HepG2 (cell line): Measurements from ENCODE around the gene C5orf47. TPM values are rescaled to one million over a fixed set of nuclear protein-coding genes. Genes with fewer than 3 reads are reported as not detected.

Source experiments
- DPF2 ChIP-seq: sonication (generic); formaldehyde crosslinking; IDR thresholded peaks from 2 replicates; pipeline ENCODE4 v1.4.0; 2020; ENCODE audit warnings: mild to moderate bottlenecking, low read depth, missing genetic modification reagents, borderline replicate concordance
- MAZ ChIP-seq, 2 experiments: sonication (generic) in 1 of 2; formaldehyde crosslinking in 1 of 2; IDR thresholded peaks; 2 replicates each; pipeline versions ENCODE4 v1.5.0 to v1.6.1; 2012 to 2020; ENCODE audit warnings: low read depth in 2 of 2, mild to moderate bottlenecking in 2 of 2, borderline replicate concordance in 1 of 2, improper control_type of control experiment in 1 of 2, low read length in 1 of 2, missing genetic modification reagents in 1 of 2, moderate library complexity in 1 of 2
- NFE2L1 ChIP-seq: sonication (generic); formaldehyde crosslinking; IDR thresholded peaks from 2 replicates; pipeline ENCODE4 v1.4.0; 2020; ENCODE audit warnings: missing genetic modification reagents, mild to moderate bottlenecking, borderline replicate concordance
- NFE2L2 ChIP-seq: fragments of 150-350 bp; IDR thresholded peaks from 2 replicates; pipeline ENCODE4 v1.6.1; 2014; ENCODE audit warnings: low read length
- NPAS2 ChIP-seq: sonication (generic); formaldehyde crosslinking; IDR thresholded peaks from 2 replicates; pipeline ENCODE4 v1.8.0; 2022; ENCODE audit warnings: mild to moderate bottlenecking, missing genetic modification reagents, borderline replicate concordance
- SUZ12 ChIP-seq: fragments of 150-350 bp; IDR thresholded peaks from 2 replicates; pipeline ENCODE4 v1.6.1; 2014; ENCODE audit warnings: low read depth, low read length
- TCF7L2 ChIP-seq: IDR thresholded peaks from 2 replicates; pipeline ENCODE4 v1.6.1; 2011; ENCODE audit warnings: mild to moderate bottlenecking, low read depth, low read length, moderate library complexity
- YEATS4 ChIP-seq: sonication (generic); formaldehyde crosslinking; IDR thresholded peaks from 2 replicates; pipeline ENCODE4 v1.4.0; 2020; ENCODE audit warnings: missing genetic modification reagents, borderline replicate concordance
- ZFP82 ChIP-seq: sonication (generic); formaldehyde crosslinking; IDR thresholded peaks from 2 replicates; pipeline ENCODE4 v1.5.1; 2020; ENCODE audit warnings: mild to moderate bottlenecking, missing genetic modification reagents, borderline replicate concordance
- ZNF143 ChIP-seq: sonication (generic); formaldehyde crosslinking; IDR thresholded peaks from 2 replicates; pipeline ENCODE4 v1.4.0; 2020; ENCODE audit warnings: missing genetic modification reagents
- ZNF792 ChIP-seq: IDR thresholded peaks from 2 replicates; pipeline ENCODE4 v1.6.1; 2016
- ZNF816 ChIP-seq: sonication (generic); formaldehyde crosslinking; IDR thresholded peaks from 2 replicates; pipeline ENCODE4 v1.8.0; 2022; ENCODE audit warnings: missing genetic modification reagents, mild to moderate bottlenecking, borderline replicate concordance
- polyA plus RNA-seq, 8 experiments: library from polyadenylated mRNA; depleted of rRNA in 3 of 8; stranded (reverse) in 7 of 8; unstranded in 1 of 8; fragments of >200 nt; fragmentation: Illumina TruSeq in 4 of 8; extraction: Trizol in 4 of 8; gene quantifications; 2 replicates each; pipeline versions ENCODE4 v1.2.1 to v1.2.3, GENCODE V29; 2011 to 2016; ENCODE audit warnings: low read depth in 4 of 8, missing spikeins in 1 of 8, mixed read lengths in 1 of 8; ENCODE audit not compliant: insufficient read depth in 1 of 8
- total RNA-seq, 5 experiments: library from RNA; depleted of rRNA; stranded (reverse); fragments of >200 nt; fragmentation: Illumina TruSeq; extraction: Trizol; gene quantifications; 2 replicates each; pipeline ENCODE4 v1.2.3, GENCODE V29; 2016; ENCODE audit warnings: low read depth in 1 of 5
- TF ChIP-seq, protein P1 (sequence below): sonication (generic); formaldehyde crosslinking; IDR thresholded peaks from 2 replicates; pipeline ENCODE4 v1.8.1; 2023; ENCODE audit warnings: mild to moderate bottlenecking, missing genetic modification reagents
- TF ChIP-seq, protein P2 (sequence below): sonication (generic); formaldehyde crosslinking; IDR thresholded peaks from 2 replicates; pipeline ENCODE4 v1.5.1; 2020; ENCODE audit warnings: mild to moderate bottlenecking, missing genetic modification reagents, moderate library complexity
- TF ChIP-seq, protein P3 (sequence below), 2 experiments: sonication (generic) in 1 of 2; formaldehyde crosslinking in 1 of 2; IDR thresholded peaks; 2 replicates each; pipeline versions ENCODE4 v1.4.0 to v1.6.1; 2016 to 2020; ENCODE audit warnings: borderline replicate concordance in 1 of 2, low read depth in 1 of 2, mild to moderate bottlenecking in 1 of 2, missing genetic modification reagents in 1 of 2
- TF ChIP-seq, protein P4 (sequence below): sonication (generic); formaldehyde crosslinking; IDR thresholded peaks from 2 replicates; pipeline ENCODE4 v1.4.0; 2020; ENCODE audit warnings: mild to moderate bottlenecking, missing genetic modification reagents
- TF ChIP-seq, protein P5 (sequence below): sonication (generic); formaldehyde crosslinking; IDR thresholded peaks from 2 replicates; pipeline ENCODE4 v1.5.0; 2020; ENCODE audit warnings: mild to moderate bottlenecking, missing genetic modification reagents

C5orf47 gene
- total and polyA plus RNA-seq, 2 of the 13 experiments (the other 11 are each of a cell fraction or from before 2014, with no cell fraction given), result not detected

DNA sequence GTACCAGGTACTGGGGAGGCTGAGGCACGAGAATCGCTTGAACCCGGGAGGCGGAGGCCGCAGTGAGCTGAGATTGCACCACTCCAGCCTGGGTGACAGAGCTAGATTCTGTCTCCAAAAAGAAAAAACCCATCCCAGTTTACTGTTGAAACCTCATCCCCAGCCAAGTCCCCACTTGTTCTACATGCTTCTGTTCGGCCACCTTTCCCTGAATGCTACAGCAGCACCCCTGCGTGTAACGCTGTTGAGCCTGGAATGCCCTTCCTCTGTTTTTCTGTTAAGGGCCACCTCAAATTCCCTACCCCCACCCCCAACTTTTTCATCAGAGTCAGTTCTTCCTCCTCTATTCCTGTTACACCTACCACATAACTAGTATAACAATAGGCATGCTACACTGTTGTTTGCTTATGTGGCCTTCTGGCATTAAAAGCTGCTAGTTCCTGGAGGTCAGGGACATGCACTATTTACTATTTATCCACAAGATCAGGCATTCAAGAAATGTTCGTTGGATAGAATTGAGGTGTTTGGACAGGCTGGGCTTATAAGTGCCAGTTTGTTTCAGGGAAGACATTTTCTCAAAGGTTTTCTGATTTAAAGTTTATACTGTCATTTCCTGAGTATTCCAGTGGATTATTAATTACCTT is 47.1 kb upstream of the C5orf47 start (continued):
- TF ChIP-seq, protein P1, sequence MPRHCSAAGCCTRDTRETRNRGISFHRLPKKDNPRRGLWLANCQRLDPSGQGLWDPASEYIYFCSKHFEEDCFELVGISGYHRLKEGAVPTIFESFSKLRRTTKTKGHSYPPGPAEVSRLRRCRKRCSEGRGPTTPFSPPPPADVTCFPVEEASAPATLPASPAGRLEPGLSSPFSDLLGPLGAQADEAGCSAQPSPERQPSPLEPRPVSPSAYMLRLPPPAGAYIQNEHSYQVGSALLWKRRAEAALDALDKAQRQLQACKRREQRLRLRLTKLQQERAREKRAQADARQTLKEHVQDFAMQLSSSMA, result no peak
- TF ChIP-seq NFE2L1 (no peak), NFE2L2 (no peak), TCF7L2 (no peak), NPAS2 (no peak), MAZ (IDR thresholded peaks at IDR 0.05; ENCODE audit: borderline replicate concordance, low read depth, low read length) (no peak), MAZ (CRISPR knock-in tag; IDR thresholded peaks at IDR 0.05; ENCODE audit: low read depth) (0 out of 2 replicates have a peak, but pooled peaks have one; percentile 42), YEATS4 (CRISPR knock-in tag) (no peak), DPF2 (CRISPR knock-in tag) (peak; percentile 92), ZFP82 (CRISPR knock-in tag) (no peak), ZNF143 (no peak), ZNF792 (peak; percentile 65), SUZ12 (no peak), ZNF816 (CRISPR knock-in tag) (no peak)
- TF ChIP-seq, protein P2, sequence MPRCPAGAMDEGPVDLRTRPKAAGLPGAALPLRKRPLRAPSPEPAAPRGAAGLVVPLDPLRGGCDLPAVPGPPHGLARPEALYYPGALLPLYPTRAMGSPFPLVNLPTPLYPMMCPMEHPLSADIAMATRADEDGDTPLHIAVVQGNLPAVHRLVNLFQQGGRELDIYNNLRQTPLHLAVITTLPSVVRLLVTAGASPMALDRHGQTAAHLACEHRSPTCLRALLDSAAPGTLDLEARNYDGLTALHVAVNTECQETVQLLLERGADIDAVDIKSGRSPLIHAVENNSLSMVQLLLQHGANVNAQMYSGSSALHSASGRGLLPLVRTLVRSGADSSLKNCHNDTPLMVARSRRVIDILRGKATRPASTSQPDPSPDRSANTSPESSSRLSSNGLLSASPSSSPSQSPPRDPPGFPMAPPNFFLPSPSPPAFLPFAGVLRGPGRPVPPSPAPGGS (CRISPR knock-in tag), result no peak
- TF ChIP-seq, protein P3, sequence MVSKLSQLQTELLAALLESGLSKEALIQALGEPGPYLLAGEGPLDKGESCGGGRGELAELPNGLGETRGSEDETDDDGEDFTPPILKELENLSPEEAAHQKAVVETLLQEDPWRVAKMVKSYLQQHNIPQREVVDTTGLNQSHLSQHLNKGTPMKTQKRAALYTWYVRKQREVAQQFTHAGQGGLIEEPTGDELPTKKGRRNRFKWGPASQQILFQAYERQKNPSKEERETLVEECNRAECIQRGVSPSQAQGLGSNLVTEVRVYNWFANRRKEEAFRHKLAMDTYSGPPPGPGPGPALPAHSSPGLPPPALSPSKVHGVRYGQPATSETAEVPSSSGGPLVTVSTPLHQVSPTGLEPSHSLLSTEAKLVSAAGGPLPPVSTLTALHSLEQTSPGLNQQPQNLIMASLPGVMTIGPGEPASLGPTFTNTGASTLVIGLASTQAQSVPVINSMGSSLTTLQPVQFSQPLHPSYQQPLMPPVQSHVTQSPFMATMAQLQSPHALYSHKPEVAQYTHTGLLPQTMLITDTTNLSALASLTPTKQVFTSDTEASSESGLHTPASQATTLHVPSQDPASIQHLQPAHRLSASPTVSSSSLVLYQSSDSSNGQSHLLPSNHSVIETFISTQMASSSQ (IDR thresholded peaks at IDR 0.05; ENCODE audit: low read depth), result peak; percentile 61; the same call in 1 of the 2 replicates
- TF ChIP-seq, protein P3 (CRISPR knock-in tag; IDR thresholded peaks at IDR 0.05; ENCODE audit: borderline replicate concordance), result peak; percentile 72; the same call in 1 of the 2 replicates
- TF ChIP-seq, protein P4, sequence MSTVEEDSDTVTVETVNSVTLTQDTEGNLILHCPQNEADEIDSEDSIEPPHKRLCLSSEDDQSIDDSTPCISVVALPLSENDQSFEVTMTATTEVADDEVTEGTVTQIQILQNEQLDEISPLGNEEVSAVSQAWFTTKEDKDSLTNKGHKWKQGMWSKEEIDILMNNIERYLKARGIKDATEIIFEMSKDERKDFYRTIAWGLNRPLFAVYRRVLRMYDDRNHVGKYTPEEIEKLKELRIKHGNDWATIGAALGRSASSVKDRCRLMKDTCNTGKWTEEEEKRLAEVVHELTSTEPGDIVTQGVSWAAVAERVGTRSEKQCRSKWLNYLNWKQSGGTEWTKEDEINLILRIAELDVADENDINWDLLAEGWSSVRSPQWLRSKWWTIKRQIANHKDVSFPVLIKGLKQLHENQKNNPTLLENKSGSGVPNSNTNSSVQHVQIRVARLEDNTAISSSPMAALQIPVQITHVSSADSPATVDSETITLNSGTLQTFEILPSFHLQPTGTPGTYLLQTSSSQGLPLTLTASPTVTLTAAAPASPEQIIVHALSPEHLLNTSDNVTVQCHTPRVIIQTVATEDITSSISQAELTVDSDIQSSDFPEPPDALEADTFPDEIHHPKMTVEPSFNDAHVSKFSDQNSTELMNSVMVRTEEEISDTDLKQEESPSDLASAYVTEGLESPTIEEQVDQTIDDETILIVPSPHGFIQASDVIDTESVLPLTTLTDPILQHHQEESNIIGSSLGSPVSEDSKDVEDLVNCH, result no peak
- TF ChIP-seq, protein P5, sequence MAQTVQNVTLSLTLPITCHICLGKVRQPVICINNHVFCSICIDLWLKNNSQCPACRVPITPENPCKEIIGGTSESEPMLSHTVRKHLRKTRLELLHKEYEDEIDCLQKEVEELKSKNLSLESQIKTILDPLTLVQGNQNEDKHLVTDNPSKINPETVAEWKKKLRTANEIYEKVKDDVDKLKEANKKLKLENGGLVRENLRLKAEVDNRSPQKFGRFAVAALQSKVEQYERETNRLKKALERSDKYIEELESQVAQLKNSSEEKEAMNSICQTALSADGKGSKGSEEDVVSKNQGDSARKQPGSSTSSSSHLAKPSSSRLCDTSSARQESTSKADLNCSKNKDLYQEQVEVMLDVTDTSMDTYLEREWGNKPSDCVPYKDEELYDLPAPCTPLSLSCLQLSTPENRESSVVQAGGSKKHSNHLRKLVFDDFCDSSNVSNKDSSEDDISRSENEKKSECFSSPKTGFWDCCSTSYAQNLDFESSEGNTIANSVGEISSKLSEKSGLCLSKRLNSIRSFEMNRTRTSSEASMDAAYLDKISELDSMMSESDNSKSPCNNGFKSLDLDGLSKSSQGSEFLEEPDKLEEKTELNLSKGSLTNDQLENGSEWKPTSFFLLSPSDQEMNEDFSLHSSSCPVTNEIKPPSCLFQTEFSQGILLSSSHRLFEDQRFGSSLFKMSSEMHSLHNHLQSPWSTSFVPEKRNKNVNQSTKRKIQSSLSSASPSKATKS (CRISPR knock-in tag), result peak; percentile 23; the same call in 1 of the 2 replicates
